ENCODE data around the gene TAF4.

DNA sequence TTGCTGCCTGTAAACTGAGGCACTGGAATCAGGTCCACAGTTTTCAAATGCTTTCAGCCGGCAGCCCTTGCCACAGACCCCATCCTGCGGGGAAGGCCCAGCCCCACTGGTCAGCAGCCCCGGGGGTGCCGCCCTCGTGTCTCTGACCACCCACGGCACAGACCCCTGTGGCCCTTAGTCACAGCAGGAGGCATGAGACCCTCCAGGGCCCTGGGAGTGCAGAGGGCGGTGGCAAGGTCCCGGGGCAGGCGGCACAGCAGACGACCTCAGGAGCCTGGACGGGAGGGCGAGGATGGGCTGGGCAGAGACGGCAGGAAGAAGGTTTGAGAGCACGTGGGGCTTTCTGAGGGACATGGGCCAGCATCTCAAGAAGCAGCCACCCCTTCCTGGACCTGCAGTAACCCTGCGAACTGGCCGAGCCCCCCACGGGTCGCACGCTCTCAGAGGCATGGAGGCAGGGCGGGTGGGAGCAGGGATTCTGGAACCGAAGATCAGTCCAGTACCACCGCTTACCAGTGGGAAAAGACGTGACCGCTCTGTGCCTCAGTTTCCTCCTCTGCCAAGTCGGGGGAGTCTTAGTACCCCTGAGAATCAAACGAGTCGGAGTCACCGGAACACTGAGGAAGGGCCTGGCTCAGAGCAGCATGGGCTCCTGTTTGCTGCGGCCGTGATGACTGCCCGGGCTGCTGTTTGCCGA lies 140.7 kb downstream of the TAF4 start:
- TF ChIP-seq POLR2AphosphoS5 (IDR thresholded peaks at IDR 0.05) (no peak), CTCF (IDR thresholded peaks at IDR 0.05; ENCODE audit: poor library complexity, severe bottlenecking) (no peak), EZH2 (IDR thresholded peaks at IDR 0.05; ENCODE audit: borderline replicate concordance, insufficient read depth, low read length, poor library complexity, severe bottlenecking) (no peak), RAD21 (conservative IDR thresholded peaks at IDR 0.05) (no peak), TAF1 (IDR thresholded peaks at IDR 0.05; ENCODE audit: low read depth) (no peak), SMC3 (conservative IDR thresholded peaks at IDR 0.05; ENCODE audit: poor library complexity) (no peak)
